Thyroid gland (tissue), 4 donors: ENCODE measurements around the gene CIB2.

Experiments used
- POLR2A ChIP-seq, 2 donors: fragments of 450-650 bp; IDR thresholded peaks; one replicate each; pipeline ENCODE4 v1.6.1; 2017; ENCODE audit warnings: antibody characterized with exemption in 2 of 2, mild to moderate bottlenecking in 2 of 2, moderate library complexity in 1 of 2
- TF ChIP-seq, protein P1 (sequence below), 6 experiments: fragments of 200-600 bp in 3 of 6; fragments of 450-650 bp in 3 of 6; sonication (generic) in 3 of 6; IDR thresholded peaks; one replicate each; pipeline ENCODE4 v1.5.1; 2016 to 2019; ENCODE audit warnings: antibody characterized with exemption in 6 of 6, mild to moderate bottlenecking in 2 of 6, inconsistent platforms in 1 of 6, moderate library complexity in 1 of 6

DNA sequence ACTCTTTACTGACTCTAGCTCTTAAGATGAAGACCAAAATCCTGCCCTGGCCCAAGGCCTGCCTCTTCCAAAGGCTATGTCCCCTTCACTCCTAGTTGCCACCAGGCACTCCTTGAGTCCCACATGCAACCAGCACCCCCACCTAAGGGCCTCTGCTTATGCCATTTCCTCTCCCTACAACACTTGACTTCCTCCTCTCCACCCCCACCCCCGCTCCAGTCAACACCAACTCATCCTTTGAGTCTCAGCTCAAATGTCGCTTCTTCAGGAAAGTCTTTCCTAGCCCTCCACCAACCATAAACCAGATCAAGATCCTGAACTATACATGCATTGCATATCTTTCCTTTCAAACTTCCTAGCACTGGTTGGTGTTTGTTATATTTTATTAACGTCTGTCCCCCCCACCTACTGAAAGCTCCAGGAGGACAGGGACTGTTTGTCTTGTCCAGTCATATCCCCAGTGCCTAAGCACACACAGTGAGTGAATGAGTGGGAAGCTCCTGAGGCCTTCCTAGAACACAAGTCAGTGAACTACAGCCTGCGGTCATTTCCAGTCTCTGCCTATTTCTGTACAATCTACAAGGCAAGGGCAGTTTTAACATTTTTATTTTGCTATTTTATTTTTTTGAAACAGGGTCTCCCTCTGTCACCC, 61.1 kb downstream of the CIB2 start:
- TF ChIP-seq, protein P1, sequence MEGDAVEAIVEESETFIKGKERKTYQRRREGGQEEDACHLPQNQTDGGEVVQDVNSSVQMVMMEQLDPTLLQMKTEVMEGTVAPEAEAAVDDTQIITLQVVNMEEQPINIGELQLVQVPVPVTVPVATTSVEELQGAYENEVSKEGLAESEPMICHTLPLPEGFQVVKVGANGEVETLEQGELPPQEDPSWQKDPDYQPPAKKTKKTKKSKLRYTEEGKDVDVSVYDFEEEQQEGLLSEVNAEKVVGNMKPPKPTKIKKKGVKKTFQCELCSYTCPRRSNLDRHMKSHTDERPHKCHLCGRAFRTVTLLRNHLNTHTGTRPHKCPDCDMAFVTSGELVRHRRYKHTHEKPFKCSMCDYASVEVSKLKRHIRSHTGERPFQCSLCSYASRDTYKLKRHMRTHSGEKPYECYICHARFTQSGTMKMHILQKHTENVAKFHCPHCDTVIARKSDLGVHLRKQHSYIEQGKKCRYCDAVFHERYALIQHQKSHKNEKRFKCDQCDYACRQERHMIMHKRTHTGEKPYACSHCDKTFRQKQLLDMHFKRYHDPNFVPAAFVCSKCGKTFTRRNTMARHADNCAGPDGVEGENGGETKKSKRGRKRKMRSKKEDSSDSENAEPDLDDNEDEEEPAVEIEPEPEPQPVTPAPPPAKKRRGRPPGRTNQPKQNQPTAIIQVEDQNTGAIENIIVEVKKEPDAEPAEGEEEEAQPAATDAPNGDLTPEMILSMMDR (IDR thresholded peaks at IDR 0.05): no peak
- no peak for TF ChIP-seq POLR2A (IDR thresholded peaks at IDR 0.05)
